WERI-Rb-1 (cell line): ENCODE data around the gene TMEM204.

Source experiments
- DNase-seq: peaks from one replicate; pipeline ENCODE4 v3.0.0-alpha.2; 2020
- H3K27ac ChIP-seq: fragments of 250-450 bp; sonication (Bioruptor Pico); 2 replicates; pipeline ENCODE4 v1.5.1; 2020; ENCODE audit warnings: mild to moderate bottlenecking, moderate library complexity
- H3K27me3 ChIP-seq: fragments of 250-450 bp; sonication (Bioruptor Pico); 2 replicates; pipeline ENCODE4 v1.5.1; 2021; ENCODE audit warnings: mild to moderate bottlenecking, low read depth, moderate library complexity; ENCODE audit not compliant: insufficient read depth, severe bottlenecking
- H3K36me3 ChIP-seq: fragments of 250-450 bp; sonication (Bioruptor Pico); 2 replicates; pipeline ENCODE4 v1.5.1; 2020; ENCODE audit warnings: mild to moderate bottlenecking, moderate library complexity
- H3K4me3 ChIP-seq: 2 replicates; pipeline ENCODE4 v1.5.1; 2011; ENCODE audit warnings: low read depth, mild to moderate bottlenecking, control low read depth, low read length
- H3K9me3 ChIP-seq: fragments of 250-450 bp; sonication (Bioruptor Pico); 2 replicates; pipeline ENCODE4 v1.5.1; 2021; ENCODE audit warnings: mild to moderate bottlenecking, moderate library complexity; ENCODE audit not compliant: severe bottlenecking
- CTCF ChIP-seq: IDR thresholded peaks from 2 replicates; pipeline ENCODE4 v1.5.1; 2011; ENCODE audit warnings: low read depth, mild to moderate bottlenecking, control low read depth, inconsistent platforms, low read length

The TMEM204 gene

GRCh38 chr16:1533443-1533951 is at the start of gene TMEM204:
Gene TMEM204 (plus strand): TSS chr16:1533666. CDS start chr16:1534276, 610 bp downstream.
- no peak for DNase-seq
- Histone ChIP-seq H3K27me3 (no peaks in the 10 kb centered on the region), H3K36me3 (no peaks in the 10 kb centered on the region; the same call in 1 of the 2 replicates), H3K4me3 (no peak within 1 kb of the TSS), H3K27ac (no peak within 1 kb of the TSS), H3K9me3 (no peaks in the 10 kb centered on the region)
- no peak for TF ChIP-seq CTCF

GRCh38 chr16:1485847-1486496 is 47.5 kb upstream of the TMEM204 start:
- Histone ChIP-seq H3K27ac (no peak overlapping the region), H3K27me3 (no peaks in the 10 kb centered on the region), H3K9me3 (no peaks in the 10 kb centered on the region), H3K36me3 (no peaks in the 10 kb centered on the region), H3K4me3 (no peak overlapping the region)
- DNase-seq, result no peak
- TF ChIP-seq CTCF, result no peak

GRCh38 chr16:1486551-1487390 is 46.7 kb upstream of the TMEM204 start:
- H3K27ac ChIP-seq, result no peak overlapping the region
- no peaks in the 10 kb centered on the region for H3K36me3 ChIP-seq
- no peaks in the 10 kb centered on the region for H3K9me3 ChIP-seq
- TF ChIP-seq CTCF, result no peak
- H3K27me3 ChIP-seq, result no peaks in the 10 kb centered on the region
- no peak for DNase-seq
- H3K4me3 ChIP-seq, result no peak overlapping the region

DNA sequence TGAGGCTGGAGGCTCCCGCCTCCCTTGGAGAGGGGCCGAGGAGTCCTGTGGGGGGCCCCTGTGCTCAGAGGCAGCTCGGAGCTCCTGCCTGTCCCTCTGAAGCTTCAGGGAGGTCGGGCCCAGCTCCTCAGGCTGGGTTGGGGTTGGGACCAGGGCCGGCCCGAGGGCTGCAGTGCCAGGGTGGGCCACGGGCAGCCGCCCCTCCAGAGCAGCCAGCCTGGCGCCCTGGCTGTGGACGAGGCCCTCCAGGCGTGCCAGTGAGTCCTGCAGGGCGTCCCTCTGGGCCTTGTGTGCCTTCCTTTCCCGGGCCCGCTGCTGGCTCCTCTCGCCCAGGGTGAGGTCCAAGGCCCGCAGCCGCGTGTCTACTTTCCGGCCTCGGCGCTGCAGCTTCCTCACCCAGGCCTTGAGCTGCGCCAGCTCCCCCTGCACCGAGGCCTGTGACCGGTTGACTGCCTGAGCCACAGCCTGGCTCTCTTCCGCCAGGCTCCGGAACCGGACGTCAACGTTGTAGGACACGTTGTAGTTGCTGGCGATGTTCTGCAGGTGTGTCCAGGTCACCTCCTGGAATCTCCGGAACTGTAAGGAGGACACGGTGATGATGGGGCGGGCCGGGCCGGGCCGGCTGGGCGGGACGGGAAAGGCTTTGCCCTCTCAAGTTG is 45.9 kb upstream of the TMEM204 start:
- no peak for TF ChIP-seq CTCF
- Histone ChIP-seq H3K27me3 (no peaks in the 10 kb centered on the region), H3K4me3 (no peak overlapping the region), H3K9me3 (no peaks in the 10 kb centered on the region), H3K27ac (no peak overlapping the region), H3K36me3 (no peaks in the 10 kb centered on the region)
- DNase-seq, result no peak

GRCh38 chr16:1488054-1488601 is 45.3 kb upstream of the TMEM204 start:
- Histone ChIP-seq H3K36me3 (no peaks in the 10 kb centered on the region), H3K27ac (no peak overlapping the region), H3K27me3 (no peaks in the 10 kb centered on the region), H3K9me3 (no peaks in the 10 kb centered on the region), H3K4me3 (no peak overlapping the region)
- TF ChIP-seq CTCF, result no peak
- DNase-seq, result no peak
